GM10248 (cell line): ENCODE data around the gene AUTS2.
"Not testable (repeated sequence)": the region's sequence is repeated elsewhere in the genome, so short reads cannot be mapped to it uniquely, and the experiment has no call there.

Source experiments
- CTCF ChIA-PET: fragments of 300-600 bp; sonication (Branson Sonifier 250); formaldehyde crosslinking; extraction: SDS; loops from one replicate; lab custom pipeline; 2021; ENCODE audit warnings: antibody characterized with exemption; lab: Yijun Ruan, JAX
- POLR2A ChIA-PET: fragments of 350-650 bp; sonication (Branson Sonifier 250); formaldehyde crosslinking; extraction: SDS; loops from one replicate; lab custom pipeline; 2020; ENCODE audit warnings: antibody characterized with exemption; lab: Yijun Ruan, JAX
- DNase-seq: peaks from one replicate; pipeline ENCODE4 v3.0.0; 2012; ENCODE audit errors: extremely low spot score
- TF ChIP-seq, protein P1 (sequence below): IDR thresholded peaks from 2 replicates; pipeline ENCODE4 v1.5.1; 2012; ENCODE audit warnings: mild to moderate bottlenecking, low read depth; ENCODE audit errors: extremely low read depth, missing control alignments, control extremely low read depth

AUTS2 gene

GRCh38 chr7:70356085-70356786 is 758.0 kb downstream of the AUTS2 start:
- TF ChIP-seq, protein P1, sequence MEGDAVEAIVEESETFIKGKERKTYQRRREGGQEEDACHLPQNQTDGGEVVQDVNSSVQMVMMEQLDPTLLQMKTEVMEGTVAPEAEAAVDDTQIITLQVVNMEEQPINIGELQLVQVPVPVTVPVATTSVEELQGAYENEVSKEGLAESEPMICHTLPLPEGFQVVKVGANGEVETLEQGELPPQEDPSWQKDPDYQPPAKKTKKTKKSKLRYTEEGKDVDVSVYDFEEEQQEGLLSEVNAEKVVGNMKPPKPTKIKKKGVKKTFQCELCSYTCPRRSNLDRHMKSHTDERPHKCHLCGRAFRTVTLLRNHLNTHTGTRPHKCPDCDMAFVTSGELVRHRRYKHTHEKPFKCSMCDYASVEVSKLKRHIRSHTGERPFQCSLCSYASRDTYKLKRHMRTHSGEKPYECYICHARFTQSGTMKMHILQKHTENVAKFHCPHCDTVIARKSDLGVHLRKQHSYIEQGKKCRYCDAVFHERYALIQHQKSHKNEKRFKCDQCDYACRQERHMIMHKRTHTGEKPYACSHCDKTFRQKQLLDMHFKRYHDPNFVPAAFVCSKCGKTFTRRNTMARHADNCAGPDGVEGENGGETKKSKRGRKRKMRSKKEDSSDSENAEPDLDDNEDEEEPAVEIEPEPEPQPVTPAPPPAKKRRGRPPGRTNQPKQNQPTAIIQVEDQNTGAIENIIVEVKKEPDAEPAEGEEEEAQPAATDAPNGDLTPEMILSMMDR = no peak
- CTCF ChIA-PET = no interaction called here
- POLR2A ChIA-PET = no interaction called here

DNA sequence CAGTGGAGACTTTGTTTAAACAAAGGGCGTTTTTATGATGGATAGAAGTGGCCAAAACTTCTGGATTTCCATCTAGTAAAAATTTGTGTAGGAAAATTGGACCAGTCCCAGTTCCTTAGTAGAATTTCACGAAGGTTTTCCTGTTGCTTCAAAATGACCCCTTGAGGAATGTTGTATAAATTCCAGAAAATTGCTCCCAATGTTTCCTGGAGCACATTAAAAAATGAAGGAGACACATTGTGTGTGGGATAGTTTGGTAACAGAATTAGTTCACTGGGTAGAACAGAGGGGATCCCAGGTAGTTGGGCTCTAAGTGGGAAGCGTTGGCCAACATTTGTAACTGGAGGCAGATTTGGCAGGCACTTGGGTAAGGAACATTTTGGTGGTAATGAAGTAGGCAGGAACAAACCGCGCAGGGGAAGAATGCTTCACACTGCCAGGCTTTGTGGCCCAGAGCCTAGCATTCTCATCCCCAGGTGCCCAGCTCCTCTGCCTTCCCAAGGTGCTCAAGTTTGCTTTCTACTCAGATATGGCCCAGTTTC is 758.6 kb downstream of the AUTS2 start:
- CTCF ChIA-PET = no interaction called here
- TF ChIP-seq, protein P1 = no peak
- no peak for DNase-seq
- POLR2A ChIA-PET = no interaction called here

More at GRCh38 chr7:70356085-70356786, 758.0 kb downstream of the AUTS2 start:
- DNase-seq = no peak

GRCh38 chr7:70360557-70360956 is 762.3 kb downstream of the AUTS2 start:
- no peak for DNase-seq
- TF ChIP-seq, protein P1 = no peak
- CTCF ChIA-PET = no interaction called here
- POLR2A ChIA-PET = no interaction called here

DNA sequence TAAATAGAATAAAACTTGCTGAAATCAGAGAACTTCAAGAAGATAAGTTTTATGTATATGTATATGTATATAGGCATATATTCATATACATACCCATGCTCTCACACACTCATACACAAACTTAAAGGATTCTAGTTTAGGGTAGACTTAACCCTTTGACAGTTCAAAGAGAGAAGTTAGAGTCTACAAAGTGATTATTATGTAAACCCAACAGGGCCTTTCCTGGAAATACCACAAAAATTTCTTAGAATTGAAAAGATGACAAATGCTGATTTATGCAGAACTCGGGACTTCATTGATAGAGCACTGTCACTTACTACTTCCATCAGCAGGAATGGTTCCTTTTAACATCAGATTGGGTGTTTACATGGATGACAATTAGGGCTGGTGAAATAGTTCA is 763.5 kb downstream of the AUTS2 start:
- ChIA-PET CTCF (no interaction called here), POLR2A (no interaction called here)
- TF ChIP-seq, protein P1 = no peak
- no peak for DNase-seq

DNA sequence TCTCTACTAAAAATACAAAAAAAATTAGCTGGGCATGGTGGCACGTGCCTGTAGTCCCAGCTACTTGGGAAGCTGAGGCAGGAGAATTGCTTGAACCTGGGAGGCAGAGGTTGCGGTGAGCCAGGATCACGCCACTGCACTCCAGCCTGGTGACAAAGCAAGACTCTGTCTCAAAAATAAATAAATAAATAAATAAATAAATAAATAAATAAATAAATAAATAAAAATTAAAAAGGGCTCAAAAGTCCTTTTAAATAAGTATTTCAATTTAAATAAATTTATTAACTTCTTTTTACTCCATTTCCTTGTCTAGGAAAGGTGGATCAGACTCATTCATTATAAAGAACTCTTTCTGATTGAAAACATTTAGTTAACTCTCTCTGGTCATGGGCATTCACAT is 766.1 kb downstream of the AUTS2 start:
- CTCF ChIA-PET = interaction anchor here (1.3 kb wide), 1 partner anchor 10 kb away, joined by 3 read pairs; no protein-coding TSS in a partner anchor
- DNase-seq, POLR2A ChIA-PET: not testable (repeated sequence)

- no peak for DNase-seq
- TF ChIP-seq, protein P1 = no peak
- ChIA-PET POLR2A (no interaction called here), CTCF (interaction anchor here (1.2 kb wide), 1 partner anchor 17 kb away, joined by 3 read pairs; no protein-coding TSS in a partner anchor)
These were observed 773.4 kb downstream of the AUTS2 start for GRCh38 chr7:70371652-70372051.
